SU-DHL-6 (cell line): ENCODE results near the gene NUFIP2.

Source experiments
- H2AFZ ChIP-seq: fragments of 200-600 bp; sonication (generic); 2 replicates; pipeline ENCODE4 v1.6.1; 2014; ENCODE audit warnings: low read depth, mild to moderate bottlenecking, moderate library complexity, mixed read lengths, antibody characterized with exemption, low read length; ENCODE audit not compliant: severe bottlenecking
- H3F3A ChIP-seq: fragments of 200-600 bp; shearing (Covaris generic); 2 replicates; pipeline ENCODE4 v1.6.0; 2016; ENCODE audit warnings: antibody characterized with exemption, mild to moderate bottlenecking; ENCODE audit not compliant: insufficient read depth
- H3K27ac ChIP-seq: fragments of 200-600 bp; sonication (generic); 2 replicates; pipeline ENCODE4 v1.5.1; 2016; ENCODE audit warnings: low read depth, mild to moderate bottlenecking, low read length, moderate library complexity, mixed read lengths
- H3K27me3 ChIP-seq: fragments of 200-600 bp; sonication (generic), shearing (Covaris generic); 2 replicates; pipeline ENCODE4 v1.6.0; 2014; ENCODE audit warnings: mild to moderate bottlenecking, low read length
- H3K36me3 ChIP-seq: fragments of 200-600 bp; sonication (generic); 2 replicates; pipeline ENCODE4 v1.6.1; 2014; ENCODE audit warnings: mild to moderate bottlenecking, low read length, mixed read lengths
- H3K4me2 ChIP-seq: fragments of 300-600, 200-600 bp; shearing (Covaris generic), sonication (generic); 2 replicates; pipeline ENCODE4 v1.6.0; 2014; ENCODE audit warnings: low read length, low read depth, mild to moderate bottlenecking; ENCODE audit not compliant: poor library complexity, severe bottlenecking
- H3K4me3 ChIP-seq: fragments of 200-600 bp; sonication (generic); 2 replicates; pipeline ENCODE4 v1.5.1; 2014; ENCODE audit warnings: antibody characterized with exemption, low read length, mild to moderate bottlenecking, mixed read lengths; ENCODE audit not compliant: insufficient read depth, poor library complexity, severe bottlenecking
- H3K79me2 ChIP-seq: fragments of 200-600 bp; sonication (generic); 2 replicates; pipeline ENCODE4 v1.6.1; 2014; ENCODE audit warnings: mild to moderate bottlenecking, low read length, moderate library complexity; ENCODE audit not compliant: insufficient read depth
- H3K9ac ChIP-seq: fragments of 200-600 bp; sonication (generic); 2 replicates; pipeline ENCODE4 v1.7.0; 2014; ENCODE audit warnings: mild to moderate bottlenecking, low read length
- H3K9me2 ChIP-seq: fragments of 200-600 bp; sonication (generic); replicated peaks from 2 replicates; pipeline ENCODE4 v1.6.1; 2014; ENCODE audit warnings: low read length; ENCODE audit not compliant: insufficient read depth
- H3K9me3 ChIP-seq: fragments of 200-600 bp; sonication (generic); 2 replicates; pipeline ENCODE4 v1.6.1; 2014; ENCODE audit warnings: low read length, mixed read lengths; ENCODE audit not compliant: insufficient read depth
- H4K20me1 ChIP-seq: fragments of 200-600 bp; sonication (generic); 2 replicates; pipeline ENCODE4 v1.6.1; 2014; ENCODE audit warnings: low read depth, mild to moderate bottlenecking, antibody characterized with exemption, low read length, moderate library complexity, mixed read lengths
- EZH2phosphoT487 ChIP-seq: fragments of 200-600 bp; sonication (generic), shearing (Covaris generic); conservative IDR thresholded peaks from 2 replicates; pipeline ENCODE4 v1.6.1; 2018; ENCODE audit warnings: mild to moderate bottlenecking, antibody characterized with exemption, low read length, moderate library complexity, mixed read lengths
- TF ChIP-seq, protein P1 (sequence below): fragments of 200-600 bp; sonication (generic); IDR thresholded peaks from one replicate; pipeline ENCODE4 v1.5.1; 2017; ENCODE audit warnings: antibody characterized with exemption, mild to moderate bottlenecking, low read length, moderate library complexity; ENCODE audit not compliant: insufficient read depth, poor library complexity, severe bottlenecking

NUFIP2 gene

GRCh38 chr17:29242790-29243189 is 51.2 kb downstream of the NUFIP2 start:
- H3K79me2 ChIP-seq: no peaks in the 10 kb centered on the region
- H4K20me1 ChIP-seq: no peaks in the 10 kb centered on the region
- H3F3A ChIP-seq: no peaks in the 10 kb centered on the region
- no peak overlapping the region for H3K4me2 ChIP-seq
- no peak overlapping the region for H2AFZ ChIP-seq
- H3K9me3 ChIP-seq: no peaks in the 10 kb centered on the region
- no peak overlapping the region for H3K27ac ChIP-seq
- H3K9me2 ChIP-seq: no peaks in the 10 kb centered on the region
- H3K36me3 ChIP-seq: no peaks in the 10 kb centered on the region
- H3K27me3 ChIP-seq: no peaks in the 10 kb centered on the region
- TF ChIP-seq, protein P1, sequence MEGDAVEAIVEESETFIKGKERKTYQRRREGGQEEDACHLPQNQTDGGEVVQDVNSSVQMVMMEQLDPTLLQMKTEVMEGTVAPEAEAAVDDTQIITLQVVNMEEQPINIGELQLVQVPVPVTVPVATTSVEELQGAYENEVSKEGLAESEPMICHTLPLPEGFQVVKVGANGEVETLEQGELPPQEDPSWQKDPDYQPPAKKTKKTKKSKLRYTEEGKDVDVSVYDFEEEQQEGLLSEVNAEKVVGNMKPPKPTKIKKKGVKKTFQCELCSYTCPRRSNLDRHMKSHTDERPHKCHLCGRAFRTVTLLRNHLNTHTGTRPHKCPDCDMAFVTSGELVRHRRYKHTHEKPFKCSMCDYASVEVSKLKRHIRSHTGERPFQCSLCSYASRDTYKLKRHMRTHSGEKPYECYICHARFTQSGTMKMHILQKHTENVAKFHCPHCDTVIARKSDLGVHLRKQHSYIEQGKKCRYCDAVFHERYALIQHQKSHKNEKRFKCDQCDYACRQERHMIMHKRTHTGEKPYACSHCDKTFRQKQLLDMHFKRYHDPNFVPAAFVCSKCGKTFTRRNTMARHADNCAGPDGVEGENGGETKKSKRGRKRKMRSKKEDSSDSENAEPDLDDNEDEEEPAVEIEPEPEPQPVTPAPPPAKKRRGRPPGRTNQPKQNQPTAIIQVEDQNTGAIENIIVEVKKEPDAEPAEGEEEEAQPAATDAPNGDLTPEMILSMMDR: no peak
- TF ChIP-seq EZH2phosphoT487: no peak
- no peak overlapping the region for H3K9ac ChIP-seq
- H3K4me3 ChIP-seq: no peak overlapping the region

- TF ChIP-seq, protein P1: no peak
- TF ChIP-seq EZH2phosphoT487: no peak
- Histone ChIP-seq H3K79me2 (no peaks in the 10 kb centered on the region), H3K4me2 (no peak overlapping the region)
These were observed 51.9 kb downstream of the NUFIP2 start for GRCh38 chr17:29242051-29242450.

DNA sequence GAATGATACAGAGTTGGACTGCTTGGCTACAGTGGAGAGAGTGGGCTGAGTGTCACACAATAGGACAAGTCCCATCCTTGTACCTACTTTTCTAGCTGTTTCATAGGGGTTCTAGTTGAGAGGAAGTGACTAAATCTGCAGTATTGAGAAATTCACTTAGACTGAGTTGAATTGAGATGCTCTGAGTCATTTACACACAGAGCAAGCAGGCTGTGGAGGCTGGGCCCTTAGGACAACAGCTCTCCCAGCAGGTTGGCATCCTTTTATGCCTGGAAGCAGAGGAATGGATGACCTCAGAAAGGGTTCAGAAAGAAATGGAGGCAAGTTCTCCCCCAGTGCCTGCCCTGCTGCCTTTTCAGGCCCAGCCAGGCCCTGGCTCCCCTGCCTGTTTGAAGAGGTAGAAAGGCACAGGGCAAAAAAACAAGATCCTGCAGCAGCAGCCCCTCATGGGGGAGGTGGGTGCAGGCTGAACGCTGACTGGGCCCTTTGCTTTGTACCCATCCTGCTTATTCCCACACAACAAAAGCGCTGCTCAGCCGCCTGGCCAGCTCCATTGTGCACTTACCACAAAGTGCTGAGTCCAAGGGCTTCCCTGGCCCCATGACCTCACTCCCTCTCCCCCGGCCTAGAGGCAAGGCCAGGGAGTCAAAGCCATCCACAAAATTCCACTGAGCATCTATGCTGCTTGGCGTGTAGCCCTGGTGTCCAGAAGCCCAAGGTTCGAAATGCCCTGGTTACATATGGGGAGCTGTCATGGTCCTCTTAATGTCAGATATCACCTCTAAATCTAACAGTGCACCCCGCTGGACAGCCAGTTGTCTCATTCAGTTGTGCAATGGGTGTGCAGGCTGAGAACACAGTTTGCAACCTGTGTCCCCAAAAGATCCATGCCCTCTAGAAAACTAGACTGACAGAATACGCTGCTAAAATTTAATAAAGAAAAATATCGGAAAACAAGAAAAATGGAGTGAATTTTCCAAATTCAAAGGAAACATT is 52.7 kb downstream of the NUFIP2 start:
- no peaks in the 10 kb centered on the region for H4K20me1 ChIP-seq
- H3K4me3 ChIP-seq: no peak overlapping the region
- no peak overlapping the region for H3K27ac ChIP-seq
- no peak overlapping the region for H3K4me2 ChIP-seq
- no peaks in the 10 kb centered on the region for H3K27me3 ChIP-seq
- H3F3A ChIP-seq: no peaks in the 10 kb centered on the region
- TF ChIP-seq, protein P1: no peak
- no peak for TF ChIP-seq EZH2phosphoT487
- no peaks in the 10 kb centered on the region for H3K36me3 ChIP-seq
- H3K9ac ChIP-seq: no peak overlapping the region
- no peak overlapping the region for H2AFZ ChIP-seq
- no peaks in the 10 kb centered on the region for H3K9me2 ChIP-seq
- no peaks in the 10 kb centered on the region for H3K9me3 ChIP-seq
- H3K79me2 ChIP-seq: no peaks in the 10 kb centered on the region

More at GRCh38 chr17:29242051-29242450, 51.9 kb downstream of the NUFIP2 start:
- Histone ChIP-seq H3K36me3 (no peaks in the 10 kb centered on the region), H3K9me3 (no peaks in the 10 kb centered on the region), H3K4me3 (no peak overlapping the region), H3K27me3 (no peaks in the 10 kb centered on the region), H3F3A (no peaks in the 10 kb centered on the region), H3K9me2 (no peaks in the 10 kb centered on the region), H3K9ac (no peak overlapping the region), H4K20me1 (no peaks in the 10 kb centered on the region), H3K27ac (no peak overlapping the region), H2AFZ (no peak overlapping the region)
